MM.1S (cell line): ENCODE results near the gene KCNJ6.

Source experiments
- DNase-seq: peaks from one replicate; pipeline ENCODE4 v3.0.0-alpha.2; 2015
- H2AFZ ChIP-seq: fragments of 300-600 bp; sonication (generic); 2 replicates; pipeline ENCODE4 v1.6.0; 2016; ENCODE audit warnings: antibody characterized with exemption, low read length
- H3F3A ChIP-seq: fragments of 300-600 bp; sonication (generic); 2 replicates; pipeline ENCODE4 v1.6.1; 2016; ENCODE audit warnings: mild to moderate bottlenecking, antibody characterized with exemption, low read length, moderate library complexity, mixed read lengths; ENCODE audit not compliant: insufficient read depth
- H3K27ac ChIP-seq: fragments of 300-600 bp; sonication (generic); 2 replicates; pipeline ENCODE4 v1.5.1; 2016; ENCODE audit warnings: mild to moderate bottlenecking, low read length
- H3K27me3 ChIP-seq: fragments of 300-600 bp; sonication (generic); replicated peaks from 2 replicates; pipeline ENCODE4 v1.6.0; 2016; ENCODE audit warnings: low read length; ENCODE audit not compliant: insufficient read depth
- H3K36me3 ChIP-seq: fragments of 300-600 bp; sonication (generic); replicated peaks from 2 replicates; pipeline ENCODE4 v1.6.1; 2016; ENCODE audit warnings: mild to moderate bottlenecking, low read length, mixed read lengths; ENCODE audit not compliant: insufficient read depth
- H3K4me1 ChIP-seq: fragments of 300-600 bp; sonication (generic); 2 replicates; pipeline ENCODE4 v1.6.1; 2016; ENCODE audit warnings: low read length, mixed read lengths
- H3K4me2 ChIP-seq: fragments of 300-600 bp; sonication (generic); 2 replicates; pipeline ENCODE4 v1.6.0; 2016; ENCODE audit warnings: low read depth, low read length
- H3K4me3 ChIP-seq: fragments of 300-600 bp; sonication (generic); 2 replicates; pipeline ENCODE4 v1.5.1; 2016; ENCODE audit warnings: low read length, mixed read lengths
- H3K79me2 ChIP-seq: fragments of 300-600 bp; sonication (generic); 2 replicates; pipeline ENCODE4 v1.6.1; 2016; ENCODE audit warnings: mixed run types, low read length, mixed read lengths
- H3K9ac ChIP-seq: fragments of 300-600 bp; sonication (generic); 2 replicates; pipeline ENCODE4 v1.6.1; 2016; ENCODE audit warnings: low read length, mixed read lengths
- H3K9me2 ChIP-seq: fragments of 300-600 bp; sonication (generic); replicated peaks from 2 replicates; pipeline ENCODE4 v1.6.1; 2016; ENCODE audit warnings: mild to moderate bottlenecking, low read length, mixed read lengths; ENCODE audit not compliant: insufficient read depth
- H3K9me3 ChIP-seq: fragments of 300-600 bp; sonication (generic); replicated peaks from 2 replicates; pipeline ENCODE4 v1.6.1; 2016; ENCODE audit warnings: mild to moderate bottlenecking, low read length, mixed read lengths; ENCODE audit not compliant: insufficient read depth
- H4K20me1 ChIP-seq: fragments of 300-600 bp; sonication (generic); 2 replicates; pipeline ENCODE4 v1.6.1; 2016; ENCODE audit warnings: mild to moderate bottlenecking, low read length, moderate library complexity, mixed read lengths; ENCODE audit not compliant: insufficient read depth
- CTCF ChIP-seq: fragments of 300-600 bp; sonication (generic); IDR thresholded peaks from 2 replicates; pipeline ENCODE4 v1.5.1; 2016; ENCODE audit warnings: antibody characterized with exemption, low read length, mixed read lengths
- EZH2 ChIP-seq: fragments of 300-600 bp; sonication (generic); optimal IDR thresholded peaks from 2 replicates; pipeline ENCODE3; 2017; ENCODE audit warnings: low read depth, mild to moderate bottlenecking, antibody characterized with exemption, low read length, mixed read lengths
- EZH2phosphoT487 ChIP-seq: fragments of 300-600 bp; sonication (generic); IDR thresholded peaks from 2 replicates; pipeline ENCODE4 v1.6.1; 2018; ENCODE audit warnings: antibody characterized with exemption, low read length

The KCNJ6 gene

GRCh38 chr21:37655611-37656300 lies 260.5 kb downstream of the KCNJ6 start:
- Histone ChIP-seq H3K4me3 (no peak overlapping the region), H3K36me3 (no peaks in the 10 kb centered on the region), H2AFZ (no peak overlapping the region), H3K9ac (no peak overlapping the region), H3F3A (no peaks in the 10 kb centered on the region), H3K4me2 (no peak overlapping the region), H3K9me2 (no peaks in the 10 kb centered on the region), H3K79me2 (no peaks in the 10 kb centered on the region), H3K4me1 (no peaks in the 10 kb centered on the region), H3K9me3 (no peaks in the 10 kb centered on the region), H3K27me3 (no peaks in the 10 kb centered on the region), H3K27ac (no peak overlapping the region), H4K20me1 (no peaks in the 10 kb centered on the region)
- no peak for DNase-seq
- TF ChIP-seq CTCF, result no peak
- no peak for TF ChIP-seq EZH2
- TF ChIP-seq EZH2phosphoT487, result no peak

- Histone ChIP-seq H3K79me2 (no peaks in the 10 kb centered on the region), H3K9ac (no peak overlapping the region), H2AFZ (no peak overlapping the region), H3K4me1 (no peaks in the 10 kb centered on the region), H3K9me2 (no peaks in the 10 kb centered on the region), H3K27me3 (no peaks in the 10 kb centered on the region), H3K27ac (no peak overlapping the region), H4K20me1 (no peaks in the 10 kb centered on the region), H3K4me2 (no peak overlapping the region), H3K36me3 (no peaks in the 10 kb centered on the region), H3F3A (no peaks in the 10 kb centered on the region), H3K4me3 (no peak overlapping the region), H3K9me3 (no peaks in the 10 kb centered on the region)
- DNase-seq, result no peak
- TF ChIP-seq EZH2phosphoT487 (no peak), EZH2 (no peak), CTCF (no peak)
Observed at GRCh38 chr21:37654596-37654995, 261.7 kb downstream of the KCNJ6 start.

- no peaks in the 10 kb centered on the region for H3K27me3 ChIP-seq
- no peaks in the 10 kb centered on the region for H3K4me1 ChIP-seq
- H3K4me3 ChIP-seq, result no peak overlapping the region
- no peak overlapping the region for H3K27ac ChIP-seq
- H3F3A ChIP-seq, result no peaks in the 10 kb centered on the region
- no peaks in the 10 kb centered on the region for H3K79me2 ChIP-seq
- H4K20me1 ChIP-seq, result no peaks in the 10 kb centered on the region
- H3K9me3 ChIP-seq, result no peaks in the 10 kb centered on the region
- H2AFZ ChIP-seq, result no peak overlapping the region
- no peaks in the 10 kb centered on the region for H3K36me3 ChIP-seq
- H3K4me2 ChIP-seq, result no peak overlapping the region
- no peak overlapping the region for H3K9ac ChIP-seq
- TF ChIP-seq CTCF, result no peak
- TF ChIP-seq EZH2, result no peak
- TF ChIP-seq EZH2phosphoT487, result no peak
- no peaks in the 10 kb centered on the region for H3K9me2 ChIP-seq
- no peak for DNase-seq
Observed at GRCh38 chr21:37653201-37653600, 263.1 kb downstream of the KCNJ6 start.
